ENCODE measurements around the gene C9orf152.

DNA sequence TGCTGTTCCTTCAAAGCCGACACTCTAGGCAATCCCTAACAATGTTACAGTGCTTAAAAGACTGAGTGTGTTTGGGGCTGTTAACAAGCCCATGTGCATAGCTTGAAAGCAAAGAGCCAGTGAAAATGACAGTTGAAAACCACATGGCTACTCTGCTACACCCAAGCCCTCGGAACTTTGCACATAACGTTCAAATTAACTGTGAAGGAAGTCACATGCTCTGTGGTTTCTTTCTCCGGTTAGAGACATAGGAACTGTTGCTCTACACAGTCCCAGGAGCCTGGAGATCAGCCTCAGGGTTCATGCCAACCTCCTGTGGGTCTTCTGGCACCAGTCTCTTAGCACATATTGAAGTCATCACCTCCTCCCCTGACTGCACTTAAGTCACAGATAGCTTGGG is 51.1 kb downstream of the C9orf152 start:
- TF ChIP-seq, protein P1, sequence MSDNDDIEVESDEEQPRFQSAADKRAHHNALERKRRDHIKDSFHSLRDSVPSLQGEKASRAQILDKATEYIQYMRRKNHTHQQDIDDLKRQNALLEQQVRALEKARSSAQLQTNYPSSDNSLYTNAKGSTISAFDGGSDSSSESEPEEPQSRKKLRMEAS (IDR thresholded peaks at IDR 0.05; ENCODE audit: low read depth, low read length), result peak; percentile 99
- TF ChIP-seq, protein P2, sequence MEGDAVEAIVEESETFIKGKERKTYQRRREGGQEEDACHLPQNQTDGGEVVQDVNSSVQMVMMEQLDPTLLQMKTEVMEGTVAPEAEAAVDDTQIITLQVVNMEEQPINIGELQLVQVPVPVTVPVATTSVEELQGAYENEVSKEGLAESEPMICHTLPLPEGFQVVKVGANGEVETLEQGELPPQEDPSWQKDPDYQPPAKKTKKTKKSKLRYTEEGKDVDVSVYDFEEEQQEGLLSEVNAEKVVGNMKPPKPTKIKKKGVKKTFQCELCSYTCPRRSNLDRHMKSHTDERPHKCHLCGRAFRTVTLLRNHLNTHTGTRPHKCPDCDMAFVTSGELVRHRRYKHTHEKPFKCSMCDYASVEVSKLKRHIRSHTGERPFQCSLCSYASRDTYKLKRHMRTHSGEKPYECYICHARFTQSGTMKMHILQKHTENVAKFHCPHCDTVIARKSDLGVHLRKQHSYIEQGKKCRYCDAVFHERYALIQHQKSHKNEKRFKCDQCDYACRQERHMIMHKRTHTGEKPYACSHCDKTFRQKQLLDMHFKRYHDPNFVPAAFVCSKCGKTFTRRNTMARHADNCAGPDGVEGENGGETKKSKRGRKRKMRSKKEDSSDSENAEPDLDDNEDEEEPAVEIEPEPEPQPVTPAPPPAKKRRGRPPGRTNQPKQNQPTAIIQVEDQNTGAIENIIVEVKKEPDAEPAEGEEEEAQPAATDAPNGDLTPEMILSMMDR (IDR thresholded peaks at IDR 0.05; ENCODE audit: low read depth, low read length), result no peak
- TF ChIP-seq POLR2A (IDR thresholded peaks at IDR 0.05; ENCODE audit: extremely low read depth, insufficient read length), result no peak
- TF ChIP-seq MYC (IDR thresholded peaks at IDR 0.05; ENCODE audit: low read depth, low read length), result peak; percentile 97
